Left renal pelvis (tissue), 4 donors: ENCODE data around the gene MACC1. TPM values are rescaled to one million over a fixed set of nuclear protein-coding genes. Genes with fewer than 3 reads are reported as not detected.

Experiments used
- DNase-seq, 4 donors: peaks; one replicate each; pipeline ENCODE4 v3.0.0-alpha.2; 2013; ENCODE audit warnings: low read depth in 4 of 4, low spot score in 3 of 4
- polyA plus RNA-seq, 4 donors: library from polyadenylated mRNA; unstranded; fragments of 120-200 nt; gene quantifications; one replicate each; pipeline ENCODE4 v1.2.1, GENCODE V29; 2013; ENCODE audit not compliant: insufficient read length in 4 of 4

Gene MACC1
- polyA plus RNA-seq, 4 donors, result 0.15 to 12.4 (median 10.8) TPM

- DNase-seq, result no peak
Observed at GRCh38 chr7:20229646-20230500, 12.7 kb upstream of the MACC1 start.

- no peak for DNase-seq
Observed at GRCh38 chr7:20229081-20229480, 11.9 kb upstream of the MACC1 start.

GRCh38 chr7:20228654-20229053, 11.5 kb upstream of the MACC1 start:
- DNase-seq, result no peak

GRCh38 chr7:20227291-20227795, 10.2 kb upstream of the MACC1 start:
- DNase-seq, result no peak

GRCh38 chr7:20226860-20227259, 9.7 kb upstream of the MACC1 start:
- DNase-seq, result no peak

GRCh38 chr7:20225384-20225783, 8.2 kb upstream of the MACC1 start:
- DNase-seq, result no peak

- DNase-seq, result no peak
Observed at GRCh38 chr7:20224025-20224424, 6.8 kb upstream of the MACC1 start.

- no peak for DNase-seq
Observed at GRCh38 chr7:20223356-20223755, 6.2 kb upstream of the MACC1 start.

- DNase-seq, result no peak
Observed at GRCh38 chr7:20222219-20222828, 5.1 kb upstream of the MACC1 start.

GRCh38 chr7:20220921-20221547, 3.9 kb upstream of the MACC1 start:
- DNase-seq, result no peak

- DNase-seq, result no peak
Observed at GRCh38 chr7:20220293-20220761, 3.1 kb upstream of the MACC1 start.

- DNase-seq, result no peak
Observed at GRCh38 chr7:20219446-20220292, 2.5 kb upstream of the MACC1 start.

GRCh38 chr7:20219062-20219445, 1.9 kb upstream of the MACC1 start:
- no peak for DNase-seq

- DNase-seq, result no peak
Observed at GRCh38 chr7:20218279-20218678, 1.1 kb upstream of the MACC1 start.

GRCh38 chr7:20216406-20217036, 663 bp downstream of the MACC1 start:
- no peak for DNase-seq

GRCh38 chr7:20214921-20215669, 2.1 kb downstream of the MACC1 start:
- no peak for DNase-seq

- DNase-seq, result no peak
Observed at GRCh38 chr7:20214132-20214531, 3.1 kb downstream of the MACC1 start.

GRCh38 chr7:20213378-20213777, 3.8 kb downstream of the MACC1 start:
- DNase-seq, result no peak

- no peak for DNase-seq
Observed at GRCh38 chr7:20211376-20211775, 5.8 kb downstream of the MACC1 start.
